GM21360 (cell line): ENCODE measurements around the gene C2CD4D.

Source experiments
- ATAC-seq: cut with Tn5 transposase; IDR thresholded peaks from one replicate; pipeline ENCODE4 v1.9.1; 2021; ENCODE audit warnings: mild to moderate bottlenecking, moderate library complexity; ENCODE audit not compliant: unreplicated experiment

C2CD4D gene

GRCh38 chr1:151815716-151816327 is 23.8 kb downstream of the C2CD4D start:
- ATAC-seq: no peak

GRCh38 chr1:151814971-151815545 is 24.6 kb downstream of the C2CD4D start:
- no peak for ATAC-seq

GRCh38 chr1:151814426-151814825 is 25.2 kb downstream of the C2CD4D start:
- ATAC-seq: no peak

- ATAC-seq: no peak
Measured at GRCh38 chr1:151813271-151813977, 26.2 kb downstream of the C2CD4D start.

- no peak for ATAC-seq
Measured at GRCh38 chr1:151811181-151811580, 28.4 kb downstream of the C2CD4D start.

GRCh38 chr1:151809985-151810556 is 29.5 kb downstream of the C2CD4D start:
- ATAC-seq: no peak

- no peak for ATAC-seq
Measured at GRCh38 chr1:151809290-151809984, 30.2 kb downstream of the C2CD4D start.

GRCh38 chr1:151807766-151808165 is 31.9 kb downstream of the C2CD4D start:
- no peak for ATAC-seq

- no peak for ATAC-seq
Measured at GRCh38 chr1:151807131-151807530, 32.5 kb downstream of the C2CD4D start.

- no peak for ATAC-seq
Measured at GRCh38 chr1:151806170-151806569, 33.5 kb downstream of the C2CD4D start.

- ATAC-seq: no peak
Measured at GRCh38 chr1:151805066-151805820, 34.4 kb downstream of the C2CD4D start, which contains the start of gene LINGO4. Gene LINGO4, minus strand, starts transcription at chr1:151805419. Its CDS starts 2,715 bp downstream, at chr1:151802704.

GRCh38 chr1:151803915-151804314 is 35.7 kb downstream of the C2CD4D start:
- no peak for ATAC-seq

- no peak for ATAC-seq
Measured at GRCh38 chr1:151803164-151803563, 36.5 kb downstream of the C2CD4D start.

- no peak for ATAC-seq
Measured at GRCh38 chr1:151802372-151802771, 37.2 kb downstream of the C2CD4D start.

- ATAC-seq: no peak
Measured at GRCh38 chr1:151801846-151802245, 37.8 kb downstream of the C2CD4D start.

- no peak for ATAC-seq
Measured at GRCh38 chr1:151801310-151801820, 38.3 kb downstream of the C2CD4D start.

- ATAC-seq: no peak
Measured at GRCh38 chr1:151800830-151801229, 38.8 kb downstream of the C2CD4D start.

GRCh38 chr1:151799179-151800022 is 40.2 kb downstream of the C2CD4D start:
- ATAC-seq: no peak

GRCh38 chr1:151798571-151798970 is 41.0 kb downstream of the C2CD4D start:
- ATAC-seq: no peak
